HG03108 (cell line): Measurements from ENCODE around the gene KIAA1328.

ENCODE experiments used
- ATAC-seq: cut with Tn5 transposase; IDR thresholded peaks from one replicate; pipeline ENCODE4 v1.9.1; 2021; ENCODE audit warnings: moderate library complexity; ENCODE audit not compliant: unreplicated experiment

KIAA1328 gene

GRCh38 chr18:36942264-36942663 is 113.3 kb downstream of the KIAA1328 start:
- ATAC-seq = no peak

DNA sequence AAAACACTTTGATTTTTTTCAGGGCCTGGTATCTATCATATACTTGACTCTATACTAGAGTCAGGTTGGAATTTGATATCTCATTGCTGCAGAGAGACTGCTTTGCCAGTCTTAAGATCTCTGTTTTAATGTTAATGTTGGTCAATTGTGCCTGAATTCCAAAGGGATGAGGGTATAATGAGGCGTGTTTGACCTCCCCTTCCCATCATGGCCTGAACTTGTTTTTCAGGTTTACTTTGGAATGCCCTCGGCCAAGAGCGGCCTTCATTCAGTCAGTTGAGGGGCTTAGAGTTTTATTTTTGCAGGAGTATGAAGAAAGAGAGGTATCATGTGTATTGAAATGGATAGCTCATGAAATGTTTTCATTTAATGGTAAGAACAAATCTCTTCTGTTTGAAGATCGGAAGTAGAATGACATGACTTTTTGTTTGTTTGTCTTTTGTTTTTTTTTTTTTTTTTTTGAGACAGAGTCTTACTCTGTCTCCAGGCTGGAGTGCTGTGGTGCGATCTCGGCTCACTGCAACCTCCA is 119.0 kb downstream of the KIAA1328 start:
- no peak for ATAC-seq

DNA sequence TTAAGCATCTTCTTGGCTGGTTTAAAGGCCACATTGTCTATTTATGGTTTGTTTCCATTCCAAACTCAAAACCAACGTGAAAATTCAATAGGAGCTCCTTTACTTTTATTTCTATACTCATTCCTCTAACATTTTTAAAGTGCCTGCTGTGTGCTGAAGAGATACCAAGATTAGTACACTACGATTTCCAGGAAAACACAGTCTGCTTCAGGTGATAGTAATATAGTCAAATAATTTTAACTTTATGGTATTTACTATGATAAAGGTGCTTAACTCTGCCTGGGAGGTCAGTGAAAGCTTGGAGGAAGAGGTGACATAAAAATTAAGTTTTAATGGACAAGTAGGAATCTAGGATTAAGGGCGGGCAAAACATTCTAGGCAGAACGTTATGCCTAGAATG is 121.4 kb downstream of the KIAA1328 start:
- ATAC-seq = no peak

DNA sequence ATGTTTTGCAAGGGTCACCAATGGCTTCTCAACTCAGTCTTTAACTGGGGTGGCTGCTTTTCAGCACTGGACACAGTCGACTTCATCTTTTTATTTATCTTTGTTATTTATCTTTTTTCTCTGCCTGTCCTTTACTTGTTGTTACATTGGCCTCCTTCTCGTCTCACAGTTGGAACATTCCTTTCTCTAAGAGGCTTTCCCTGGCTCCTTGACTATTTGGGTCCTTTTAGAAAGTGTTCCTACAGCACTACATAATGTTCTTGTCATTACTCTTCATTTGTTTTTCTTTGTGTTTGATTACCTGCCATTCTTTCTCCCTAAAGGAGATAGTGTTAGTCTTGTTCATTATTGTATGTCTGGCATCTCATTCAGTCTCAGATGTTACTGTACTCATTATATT is 122.0 kb downstream of the KIAA1328 start:
- no peak for ATAC-seq

GRCh38 chr18:36953047-36953446 is 124.1 kb downstream of the KIAA1328 start:
- ATAC-seq = no peak

DNA sequence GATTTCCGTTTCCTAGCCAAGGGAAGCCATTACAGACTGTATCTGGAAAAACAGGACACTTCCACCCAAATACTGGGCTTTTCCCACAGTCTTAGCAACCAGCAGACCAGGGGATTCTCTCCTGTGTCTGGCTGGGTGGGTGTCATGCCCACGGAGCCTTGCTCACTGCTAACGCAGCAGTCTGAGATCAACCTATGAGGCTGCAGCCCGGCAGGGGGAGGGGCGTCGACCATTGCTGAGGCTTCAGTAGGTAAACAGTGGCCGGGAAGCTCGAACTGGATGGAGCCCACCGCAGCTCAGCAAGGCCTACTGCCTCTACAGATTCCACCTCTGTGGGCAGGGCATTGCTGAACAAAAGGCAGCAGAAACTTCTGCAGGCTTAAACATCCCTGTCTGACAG is 131.1 kb downstream of the KIAA1328 start:
- no peak for ATAC-seq

- ATAC-seq = no peak
Measured at GRCh38 chr18:36963464-36963863, 134.5 kb downstream of the KIAA1328 start.

- no peak for ATAC-seq
Measured at GRCh38 chr18:36974686-36975085, 145.8 kb downstream of the KIAA1328 start.

DNA sequence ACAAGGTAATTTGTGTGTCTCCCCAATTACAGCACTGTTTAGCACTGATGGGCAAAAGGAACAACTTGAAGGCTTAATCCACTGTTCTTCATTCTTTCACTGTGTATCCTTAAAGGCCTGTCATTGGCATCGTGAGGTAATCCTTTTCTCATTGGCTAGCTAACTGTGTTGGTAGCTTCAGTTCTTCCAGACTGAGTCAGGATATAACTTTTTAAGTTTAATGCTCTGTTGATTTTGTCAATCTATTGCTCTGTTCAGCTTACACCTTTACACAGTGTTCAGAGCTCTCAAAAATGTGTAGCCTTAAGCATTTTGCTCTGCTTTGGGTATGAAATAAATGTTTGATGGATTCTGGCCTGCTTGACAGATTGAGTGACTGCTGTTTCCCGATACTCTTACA is 148.2 kb downstream of the KIAA1328 start:
- no peak for ATAC-seq

DNA sequence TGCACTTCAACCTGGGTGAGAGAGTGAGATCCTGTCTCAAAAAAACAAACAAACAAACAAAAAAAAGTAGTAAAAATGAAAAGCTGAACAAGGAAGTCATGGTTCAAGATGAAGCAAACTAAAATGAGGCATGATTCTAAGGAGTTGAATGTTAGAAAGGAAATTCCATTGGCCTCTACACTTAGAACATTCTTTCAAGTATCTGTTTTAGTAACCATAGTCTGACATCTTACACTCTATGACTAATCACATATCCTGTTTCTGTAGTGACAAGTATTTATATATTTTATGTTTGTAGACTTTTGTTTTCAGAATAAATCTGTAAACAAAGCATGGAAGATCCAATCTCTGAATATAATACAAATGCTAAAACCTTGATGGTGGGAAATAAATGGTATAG is 164.1 kb downstream of the KIAA1328 start:
- ATAC-seq = no peak

- ATAC-seq = no peak
Measured at GRCh38 chr18:37006742-37007141, 177.8 kb downstream of the KIAA1328 start.

DNA sequence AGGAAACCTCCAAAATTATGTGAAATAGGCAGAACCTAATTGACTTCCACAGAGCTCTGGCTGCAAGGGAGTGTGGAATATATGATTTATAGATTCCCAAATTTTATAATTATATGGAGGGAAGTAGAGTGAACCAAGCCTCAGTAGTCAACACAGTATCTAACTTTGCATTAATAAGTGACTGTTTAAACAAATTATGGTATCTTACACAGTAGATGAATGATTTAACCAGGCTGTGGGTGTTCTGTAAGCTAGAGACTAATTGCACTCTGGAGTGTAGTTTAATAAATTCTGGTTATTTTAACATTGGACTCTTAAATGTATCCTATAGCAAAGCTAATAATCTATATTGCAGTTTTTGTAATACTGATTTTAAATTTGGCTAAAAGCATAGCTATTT is 183.5 kb downstream of the KIAA1328 start:
- no peak for ATAC-seq

DNA sequence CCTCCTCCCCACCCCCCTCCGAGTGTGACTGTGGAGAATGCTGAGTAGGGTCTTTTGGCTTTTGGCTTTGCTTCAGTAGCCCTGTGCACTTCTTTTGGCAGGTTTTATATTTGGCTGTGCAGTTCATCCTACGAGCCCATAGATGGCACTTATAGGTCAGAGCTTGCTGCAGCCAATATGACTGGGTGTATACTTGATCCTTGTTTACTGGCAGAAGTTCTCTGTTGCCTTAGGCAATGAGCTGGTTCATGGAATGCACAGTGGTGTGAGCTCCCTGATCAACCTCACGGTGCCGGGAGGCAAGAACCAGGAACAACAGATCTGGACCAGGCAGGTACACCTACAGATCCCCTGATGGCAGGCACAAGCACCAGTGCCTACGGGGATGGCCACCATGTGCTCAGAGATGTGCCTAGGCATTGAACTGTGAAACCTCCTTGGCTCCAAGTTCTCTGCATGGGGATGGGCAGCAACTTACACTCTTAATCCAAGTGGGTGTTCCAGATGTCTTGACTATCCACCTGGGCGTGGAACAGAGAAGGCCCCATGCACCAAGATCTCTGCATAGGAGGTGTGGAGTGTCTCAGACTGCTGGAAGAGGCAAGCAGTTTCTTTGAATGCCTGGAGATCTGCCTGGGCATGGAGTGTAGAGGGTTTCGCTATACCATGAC is 190.4 kb downstream of the KIAA1328 start:
- ATAC-seq = no peak

DNA sequence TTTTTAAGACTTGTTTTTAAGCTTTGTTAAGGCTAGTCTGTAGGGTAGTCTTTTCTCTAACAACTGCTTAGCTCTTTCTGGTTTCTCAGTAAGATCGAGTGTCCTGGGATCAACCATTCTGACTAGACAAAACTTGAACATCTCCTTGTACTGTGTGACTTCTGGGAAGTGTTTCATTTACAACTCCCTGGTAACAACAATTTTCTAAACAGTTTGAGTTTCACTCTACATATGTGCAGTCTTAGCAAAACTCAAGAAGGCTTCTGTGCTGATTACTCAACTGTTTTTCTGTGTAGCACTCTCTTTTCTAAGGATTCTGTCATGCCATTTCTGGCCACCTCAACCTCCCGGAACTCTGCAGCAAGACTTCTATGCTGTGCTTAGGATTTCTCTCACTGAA is 204.5 kb downstream of the KIAA1328 start:
- no peak for ATAC-seq

DNA sequence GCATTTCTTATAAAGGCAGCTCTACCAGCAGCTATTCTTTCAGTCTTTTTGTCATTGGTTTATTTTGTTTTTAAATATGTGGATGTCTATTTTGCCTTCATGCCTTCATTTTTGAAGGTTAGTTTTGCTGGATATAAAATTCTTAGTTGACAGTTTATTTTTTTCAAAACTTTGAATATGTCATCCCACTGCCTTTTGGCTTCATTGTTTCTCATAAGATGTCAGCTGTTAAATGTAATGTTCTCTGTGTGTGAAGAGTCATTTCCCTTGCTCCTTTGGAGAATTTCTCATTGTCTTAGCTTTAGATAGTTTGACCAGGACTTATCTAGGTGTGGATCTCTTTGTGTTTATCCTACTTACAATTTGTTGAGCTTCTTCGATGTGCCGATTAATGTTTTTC is 213.5 kb downstream of the KIAA1328 start:
- no peak for ATAC-seq

DNA sequence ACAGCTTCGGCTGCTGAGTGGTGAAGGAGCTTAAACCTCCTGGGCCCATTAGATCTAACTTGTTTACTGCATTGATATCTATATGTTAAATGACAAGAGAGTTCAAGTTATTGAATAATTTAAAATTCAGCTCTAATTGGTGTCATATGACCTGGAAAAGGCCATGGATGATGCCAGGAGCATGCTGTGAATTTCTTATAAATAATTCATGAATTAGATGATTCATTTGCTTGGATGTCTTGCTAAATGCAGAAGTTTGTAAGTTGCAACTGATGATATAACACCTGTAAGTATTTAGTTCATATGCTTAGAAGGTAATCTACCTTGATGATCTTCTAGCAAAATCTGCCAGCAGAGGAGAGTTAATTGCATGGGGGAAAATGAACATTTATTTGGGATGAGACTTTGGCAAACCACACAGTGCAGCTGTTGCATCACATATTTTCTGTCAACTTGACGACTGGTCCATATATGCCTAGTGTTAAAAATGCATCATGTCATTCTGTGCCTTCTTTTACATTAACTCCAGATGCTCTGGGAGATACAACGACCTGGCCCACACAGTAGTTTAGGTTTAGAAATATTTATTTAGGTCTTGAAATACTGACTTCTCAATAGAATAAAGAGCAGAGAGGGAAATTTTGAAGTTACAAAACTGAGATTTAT is 226.3 kb downstream of the KIAA1328 start:
- no peak for ATAC-seq

DNA sequence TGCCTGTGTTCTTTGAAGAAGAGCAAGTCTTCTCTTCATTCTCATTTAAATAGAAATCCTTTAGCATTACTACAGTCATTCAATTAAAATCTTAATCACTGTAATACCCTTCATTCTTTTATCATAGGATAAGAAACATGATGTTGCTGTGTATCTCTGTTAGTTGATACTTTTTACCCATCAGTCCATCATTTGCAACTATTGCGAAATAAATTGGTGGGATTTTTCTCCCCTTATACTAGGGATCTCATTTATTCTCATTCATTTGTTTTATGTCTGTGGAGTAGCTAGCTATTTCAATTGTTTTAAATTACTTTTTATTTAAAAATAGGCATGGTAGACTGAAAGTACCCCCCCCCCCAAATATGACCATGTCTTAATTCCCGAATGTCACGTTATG is 235.3 kb downstream of the KIAA1328 start:
- no peak for ATAC-seq

- no peak for ATAC-seq
Measured at GRCh38 chr18:37065254-37065653, 236.3 kb downstream of the KIAA1328 start.

- ATAC-seq = no peak
Measured at GRCh38 chr18:37084912-37085311, 256.0 kb downstream of the KIAA1328 start.

DNA sequence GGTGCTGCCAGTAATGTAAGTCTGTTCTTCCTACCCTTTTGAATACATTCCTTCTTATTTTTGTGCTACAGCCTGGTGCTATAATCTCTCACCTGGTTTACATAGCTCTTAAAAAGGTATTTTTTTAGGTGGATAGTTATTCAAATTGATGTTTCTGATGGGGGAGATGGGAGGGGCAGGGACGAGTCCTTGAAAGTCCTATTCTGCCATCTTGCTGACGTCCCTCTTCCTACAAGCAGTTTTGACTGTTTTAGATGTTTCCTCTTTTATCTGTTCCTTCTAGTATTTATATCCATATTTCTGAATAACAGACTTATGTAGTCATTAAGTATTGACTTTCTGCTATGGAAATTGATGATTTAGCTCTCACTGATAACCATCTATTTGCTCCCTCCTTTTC is 256.4 kb downstream of the KIAA1328 start:
- ATAC-seq = no peak

GRCh38 chr18:37107748-37108522 is 279.0 kb downstream of the KIAA1328 start:
- no peak for ATAC-seq

- no peak for ATAC-seq
Measured at GRCh38 chr18:37122877-37123276, 293.9 kb downstream of the KIAA1328 start.
